GM19193 (cell line): ENCODE data around the gene PSMA4.

Source experiments
- POLR2A ChIP-seq: IDR thresholded peaks from 4 replicates; pipeline ENCODE4 v1.6.1; 2011; ENCODE audit not compliant: insufficient read depth, insufficient read length; ENCODE audit errors: extremely low read depth

Gene PSMA4

DNA sequence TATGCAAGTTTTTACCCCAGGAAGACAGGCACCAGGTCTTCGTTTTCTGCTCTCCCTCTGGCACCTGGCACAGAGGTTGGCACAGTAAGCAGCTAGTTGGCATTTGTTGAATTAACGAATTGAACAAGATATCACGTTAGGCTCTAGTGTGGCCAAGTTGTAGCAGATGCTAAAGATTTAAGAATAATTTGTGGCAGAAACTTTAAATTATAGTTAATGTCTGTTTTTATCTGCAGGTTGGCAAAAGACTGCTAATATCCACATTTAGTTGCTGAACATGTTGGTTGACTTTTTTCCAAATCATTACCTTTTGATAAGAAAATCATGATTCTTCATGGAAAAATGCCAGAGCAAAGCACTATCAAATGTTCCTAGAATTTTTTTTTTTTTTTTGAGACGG, 33.2 kb downstream of the PSMA4 start:
- no peak for TF ChIP-seq POLR2A

GRCh38 chr15:78574944-78575343, 34.7 kb downstream of the PSMA4 start:
- no peak for TF ChIP-seq POLR2A

DNA sequence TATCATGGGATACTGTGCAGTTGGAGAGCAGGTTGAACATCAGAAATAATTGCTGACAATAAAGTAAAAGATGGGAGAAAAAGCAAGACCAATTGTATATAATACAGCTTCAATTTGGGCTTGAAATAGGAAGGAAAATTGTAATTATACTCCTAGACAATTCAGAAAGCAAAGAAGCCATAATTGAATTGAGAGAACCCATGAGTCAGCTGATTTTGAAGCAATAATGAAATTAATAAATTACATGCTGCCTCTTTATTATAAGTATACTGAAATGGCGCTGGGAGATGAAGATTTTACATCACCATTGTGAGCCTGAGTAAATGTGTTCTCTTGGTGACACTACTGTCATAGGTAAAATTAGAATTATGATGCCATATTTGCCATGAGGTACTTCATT, 57.3 kb downstream of the PSMA4 start:
- no peak for TF ChIP-seq POLR2A

GRCh38 chr15:78598348-78598747, 58.1 kb downstream of the PSMA4 start:
- no peak for TF ChIP-seq POLR2A

DNA sequence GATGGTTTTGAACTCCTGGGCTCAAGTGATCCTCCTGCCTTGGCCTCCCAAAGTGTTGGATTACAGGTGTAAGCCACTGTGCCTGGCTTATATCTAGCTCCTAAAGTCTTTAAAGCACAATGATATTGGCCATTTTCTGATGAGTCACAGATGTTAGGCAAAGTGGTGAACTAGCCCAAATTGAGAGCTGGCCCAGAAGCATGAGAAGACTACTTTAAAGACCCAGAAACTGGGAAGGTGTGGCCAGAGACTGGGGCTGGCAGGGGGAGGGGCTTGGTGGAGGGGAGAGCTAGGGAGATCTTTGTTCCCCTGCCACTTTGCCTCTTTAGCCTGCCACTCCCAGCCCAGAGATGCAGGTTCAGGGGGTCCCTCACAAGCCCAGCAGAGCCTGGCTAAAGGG, 58.9 kb downstream of the PSMA4 start:
- TF ChIP-seq POLR2A: no peak
